ENCODE data around the gene NDUFA3.

Gene NDUFA3

GRCh38 chr19:54108496-54108895, 5.8 kb downstream of the NDUFA3 start:
- DNase-seq = no peak

GRCh38 chr19:54109651-54110050, 7.0 kb downstream of the NDUFA3 start:
- DNase-seq = no peak

- DNase-seq = no peak
Measured at GRCh38 chr19:54114340-54115108, 11.9 kb downstream of the NDUFA3 start.

GRCh38 chr19:54115109-54116063, 12.7 kb downstream of the NDUFA3 start, which contains the start of the genes PRPF31 and TFPT:
PRPF31 (plus strand) TSS chr19:54115754; CDS start chr19:54118279, 2,525 bp downstream.
TFPT (minus strand) TSS chr19:54115657; CDS start chr19:54115269, 388 bp downstream.
- DNase-seq = no peak

GRCh38 chr19:54121259-54121658, 18.6 kb downstream of the NDUFA3 start:
- no peak for DNase-seq

- no peak for DNase-seq
Measured at GRCh38 chr19:54123682-54124081, 21.0 kb downstream of the NDUFA3 start.

GRCh38 chr19:54124393-54124792, 21.7 kb downstream of the NDUFA3 start:
- no peak for DNase-seq

GRCh38 chr19:54125713-54126112, 23.1 kb downstream of the NDUFA3 start:
- no peak for DNase-seq

GRCh38 chr19:54127688-54128440, 25.2 kb downstream of the NDUFA3 start:
- DNase-seq = no peak

GRCh38 chr19:54128441-54128725, 25.7 kb downstream of the NDUFA3 start:
- no peak for DNase-seq

GRCh38 chr19:54128796-54129616, 26.4 kb downstream of the NDUFA3 start:
- no peak for DNase-seq

GRCh38 chr19:54129617-54129996, 27.0 kb downstream of the NDUFA3 start:
- DNase-seq = no peak

GRCh38 chr19:54133312-54133956, 30.8 kb downstream of the NDUFA3 start:
- no peak for DNase-seq

GRCh38 chr19:54133957-54134590, 31.4 kb downstream of the NDUFA3 start:
- DNase-seq = no peak

GRCh38 chr19:54136086-54136863, 33.6 kb downstream of the NDUFA3 start:
- DNase-seq = no peak

- DNase-seq = peak; percentile 62
Measured at GRCh38 chr19:54136864-54137698, 34.4 kb downstream of the NDUFA3 start.

GRCh38 chr19:54137699-54138488, 35.2 kb downstream of the NDUFA3 start, which contains the start of gene CNOT3:
CNOT3 (plus strand) TSS chr19:54137762; CDS start chr19:54142979, 5,217 bp downstream.
- no peak for DNase-seq

GRCh38 chr19:54138489-54139256, 36.0 kb downstream of the NDUFA3 start:
- no peak for DNase-seq

Data from cortex of kidney (tissue), 1 donor.